HUES48 (cell line): Measurements from ENCODE around the gene HUS1.

Source experiments
- H3K27ac ChIP-seq: one replicate; pipeline ENCODE4 v1.7.0; 2013; ENCODE audit warnings: low read depth, low read length, inconsistent platforms
- H3K27me3 ChIP-seq: 2 replicates; pipeline ENCODE4 v1.6.1; 2013; ENCODE audit warnings: mild to moderate bottlenecking, low read length; ENCODE audit not compliant: control insufficient read depth, insufficient read depth
- H3K36me3 ChIP-seq: 2 replicates; pipeline ENCODE4 v1.6.1; 2013; ENCODE audit warnings: low read length; ENCODE audit not compliant: control insufficient read depth, insufficient read depth
- H3K4me1 ChIP-seq: 2 replicates; pipeline ENCODE4 v1.6.1; 2013; ENCODE audit warnings: mild to moderate bottlenecking, low read length; ENCODE audit not compliant: control insufficient read depth, insufficient read depth
- H3K4me3 ChIP-seq: 2 replicates; pipeline ENCODE4 v1.5.1; 2013; ENCODE audit warnings: mild to moderate bottlenecking, low read depth, low read length
- H3K9ac ChIP-seq: 2 replicates; pipeline ENCODE4 v1.6.1; 2013; ENCODE audit warnings: mild to moderate bottlenecking, low read depth, low read length, moderate library complexity
- H3K9me3 ChIP-seq: 2 replicates; pipeline ENCODE4 v1.6.1; 2013; ENCODE audit warnings: low read length; ENCODE audit not compliant: control insufficient read depth, insufficient read depth

HUS1 gene

DNA sequence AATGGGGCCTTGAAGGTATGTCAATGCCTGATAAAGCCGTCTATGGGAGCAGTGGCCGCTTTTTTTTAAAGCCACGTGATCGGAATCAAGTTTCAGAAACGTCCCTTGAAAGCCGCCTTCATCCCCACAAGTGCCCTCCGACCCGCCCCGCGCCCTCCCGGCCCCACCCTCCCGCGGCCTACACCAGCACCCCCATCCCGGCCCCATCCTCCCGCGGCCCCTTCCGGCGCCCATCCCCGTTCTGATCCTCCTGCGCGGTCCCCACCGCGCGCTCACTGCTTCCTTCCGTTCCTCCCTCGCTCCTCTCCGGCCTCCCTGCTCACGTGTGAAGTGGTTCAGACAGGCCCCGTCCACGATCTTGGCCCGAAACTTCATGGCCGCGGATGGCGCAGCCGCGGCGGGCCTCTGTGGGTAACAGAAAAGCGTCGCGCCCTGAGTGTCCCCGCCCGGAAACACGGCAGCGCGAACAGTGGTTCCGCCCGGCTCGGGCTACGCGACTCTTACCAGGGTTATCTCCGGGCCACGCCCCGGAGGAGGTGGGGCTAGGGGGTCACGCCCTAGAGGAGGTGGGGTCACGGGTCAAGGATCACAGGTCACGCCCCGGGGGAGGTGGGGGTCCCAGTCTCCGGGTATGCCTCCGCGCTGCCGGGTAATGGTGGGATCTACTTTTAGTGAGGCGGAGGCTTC, at the start of gene HUS1:
Gene HUS1, minus strand, starts transcription at position 471 of the 687 bp plus-strand sequence. Its CDS starts 96 bp downstream, at position 375.
- Histone ChIP-seq H3K4me1 (peaks cover 11% of the 10 kb centered on the region), H3K9ac (peak within 1 kb of the TSS; percentile 91), H3K27me3 (no peaks in the 10 kb centered on the region), H3K27ac (peak within 1 kb of the TSS; percentile 99), H3K9me3 (no peaks in the 10 kb centered on the region), H3K36me3 (peaks cover 41% of the 10 kb centered on the region), H3K4me3 (peak within 1 kb of the TSS; percentile 95)

DNA sequence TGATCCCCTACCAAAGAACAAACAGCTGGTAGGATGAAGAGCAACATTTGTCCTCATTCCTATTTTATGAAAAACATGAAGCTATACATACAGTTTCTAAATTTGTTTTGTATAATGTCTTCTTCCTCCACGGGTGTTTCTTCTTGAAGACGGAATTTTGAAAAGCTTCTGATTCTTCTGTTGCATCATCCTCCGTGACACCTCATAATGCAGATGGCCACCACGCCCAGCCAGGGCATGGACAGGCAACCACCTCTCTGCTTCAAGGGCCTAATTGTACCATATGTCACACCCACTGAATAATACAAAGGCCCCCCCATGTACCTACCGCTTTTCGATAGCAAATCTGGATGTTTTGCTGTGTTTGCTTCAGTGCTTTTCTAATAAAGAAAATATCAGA, 49.5 kb upstream of the HUS1 start, which contains the start of gene SUN3:
Gene SUN3, minus strand, starts transcription at position 170 of the 400 bp plus-strand sequence. Its CDS starts 169 bp downstream, at position 1.
- Histone ChIP-seq H3K27ac (no peak within 1 kb of the TSS), H3K4me1 (no peaks in the 10 kb centered on the region), H3K4me3 (no peak within 1 kb of the TSS), H3K9me3 (no peaks in the 10 kb centered on the region), H3K36me3 (no peaks in the 10 kb centered on the region), H3K9ac (no peak within 1 kb of the TSS), H3K27me3 (peaks cover 10% of the 10 kb centered on the region)

DNA sequence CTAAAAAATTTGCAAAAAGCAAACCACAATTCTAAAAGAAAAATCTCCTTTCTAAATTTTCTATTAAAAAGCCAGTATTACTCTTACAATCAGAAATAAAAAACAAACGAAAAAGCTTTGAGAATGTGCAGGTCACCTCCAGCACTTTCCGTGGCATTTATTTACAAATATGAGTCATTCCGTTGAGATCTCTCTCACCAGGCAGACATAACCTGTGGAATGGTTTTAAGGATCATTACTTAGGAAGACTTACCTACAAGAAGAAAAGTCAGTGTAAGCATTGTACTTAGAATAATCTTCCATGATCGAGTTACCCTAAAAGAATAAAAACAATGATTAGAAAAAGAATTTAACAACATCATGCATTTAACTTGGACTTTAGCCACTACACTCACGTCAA, 46.2 kb upstream of the HUS1 start:
- Histone ChIP-seq H3K9ac (no peak overlapping the region), H3K27ac (no peak overlapping the region), H3K4me3 (no peak overlapping the region), H3K4me1 (no peaks in the 10 kb centered on the region), H3K27me3 (no peaks in the 10 kb centered on the region), H3K9me3 (no peaks in the 10 kb centered on the region), H3K36me3 (no peaks in the 10 kb centered on the region)

DNA sequence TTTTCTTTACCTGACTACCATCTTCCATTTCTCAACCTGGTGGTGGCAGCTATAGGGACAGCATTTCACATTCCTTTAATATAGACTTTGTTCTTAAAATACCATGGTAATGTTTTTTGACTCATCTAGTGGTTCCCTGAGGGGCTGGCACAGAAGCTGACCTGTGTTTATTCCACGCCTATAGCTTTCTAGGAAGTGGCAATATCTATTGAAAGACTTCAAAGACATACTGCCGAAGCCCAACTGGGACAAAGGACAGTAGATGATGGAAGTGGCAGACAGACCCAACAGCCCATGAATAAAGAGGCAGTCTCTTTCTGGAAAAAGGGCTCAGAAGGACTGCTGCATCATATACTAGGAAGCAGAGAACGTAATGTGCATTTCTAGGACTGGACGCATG, 38.3 kb upstream of the HUS1 start:
- Histone ChIP-seq H3K27me3 (no peaks in the 10 kb centered on the region), H3K4me3 (no peak overlapping the region), H3K27ac (no peak overlapping the region), H3K9me3 (no peaks in the 10 kb centered on the region), H3K4me1 (no peaks in the 10 kb centered on the region), H3K36me3 (no peaks in the 10 kb centered on the region), H3K9ac (no peak overlapping the region)

DNA sequence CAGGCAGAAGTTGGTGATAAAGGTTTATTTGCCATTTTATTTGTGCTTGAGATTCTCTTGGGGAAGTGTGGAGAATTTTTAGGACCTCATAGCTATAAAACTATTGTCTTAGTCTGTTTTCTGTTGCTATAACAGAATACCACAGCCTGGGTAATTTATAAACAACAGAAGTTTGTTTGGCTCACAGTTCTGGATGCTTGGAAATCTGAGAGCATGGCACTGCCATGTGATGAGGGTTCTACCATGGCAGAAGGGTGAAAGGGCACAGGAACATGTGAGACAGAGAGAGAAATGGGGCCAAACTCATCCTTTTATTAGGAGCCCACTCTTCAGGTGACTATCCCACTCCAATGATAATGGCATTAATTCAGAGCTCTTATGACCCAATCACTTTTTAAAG, 37.2 kb upstream of the HUS1 start:
- Histone ChIP-seq H3K27ac (no peak overlapping the region), H3K4me1 (no peaks in the 10 kb centered on the region), H3K9me3 (no peaks in the 10 kb centered on the region), H3K9ac (no peak overlapping the region), H3K4me3 (no peak overlapping the region), H3K36me3 (no peaks in the 10 kb centered on the region), H3K27me3 (no peaks in the 10 kb centered on the region)

DNA sequence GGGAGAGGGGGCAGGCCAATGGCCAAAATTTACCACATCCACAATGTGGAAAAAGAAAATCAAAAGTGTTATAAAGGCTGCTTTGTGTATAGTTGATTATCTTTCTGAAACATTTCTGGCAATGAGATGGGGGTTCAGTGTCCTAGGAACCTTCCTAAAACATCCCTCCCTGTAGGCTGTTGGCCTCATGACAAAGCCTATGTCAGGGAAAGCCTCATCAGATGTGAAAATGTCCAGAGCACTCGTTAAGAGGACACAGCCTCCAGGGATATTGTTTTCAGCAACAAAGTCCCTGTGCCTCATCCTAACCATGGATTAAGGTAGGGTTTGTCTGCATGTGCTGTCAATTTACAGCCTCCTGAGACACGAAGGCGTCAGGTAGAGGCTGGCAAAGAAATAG, 32.5 kb upstream of the HUS1 start:
- no peaks in the 10 kb centered on the region for H3K27me3 ChIP-seq
- no peak overlapping the region for H3K4me3 ChIP-seq
- no peak overlapping the region for H3K27ac ChIP-seq
- no peaks in the 10 kb centered on the region for H3K4me1 ChIP-seq
- H3K9ac ChIP-seq, result no peak overlapping the region
- no peaks in the 10 kb centered on the region for H3K36me3 ChIP-seq
- no peaks in the 10 kb centered on the region for H3K9me3 ChIP-seq

DNA sequence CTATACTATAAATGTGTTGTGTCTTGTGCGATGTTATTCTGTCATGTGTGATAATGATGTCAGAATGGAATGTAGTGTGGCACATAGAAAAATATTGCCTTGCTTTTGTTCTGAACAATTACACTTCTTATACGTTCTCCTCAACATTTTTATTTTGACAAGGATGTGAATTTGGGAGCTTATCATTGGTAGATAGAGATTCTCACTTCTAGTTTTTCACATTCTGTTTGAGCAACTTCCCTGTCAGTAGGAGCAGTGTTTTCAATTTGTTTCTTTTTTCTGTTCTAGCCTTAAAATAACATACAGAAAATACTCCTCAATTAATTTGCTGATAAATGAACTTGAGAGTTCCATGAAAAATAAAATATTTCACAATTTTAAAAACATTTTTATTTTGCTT, 31.9 kb upstream of the HUS1 start:
- Histone ChIP-seq H3K9ac (no peak overlapping the region), H3K27me3 (no peaks in the 10 kb centered on the region), H3K9me3 (no peaks in the 10 kb centered on the region), H3K4me1 (no peaks in the 10 kb centered on the region), H3K4me3 (no peak overlapping the region), H3K27ac (no peak overlapping the region), H3K36me3 (no peaks in the 10 kb centered on the region)

DNA sequence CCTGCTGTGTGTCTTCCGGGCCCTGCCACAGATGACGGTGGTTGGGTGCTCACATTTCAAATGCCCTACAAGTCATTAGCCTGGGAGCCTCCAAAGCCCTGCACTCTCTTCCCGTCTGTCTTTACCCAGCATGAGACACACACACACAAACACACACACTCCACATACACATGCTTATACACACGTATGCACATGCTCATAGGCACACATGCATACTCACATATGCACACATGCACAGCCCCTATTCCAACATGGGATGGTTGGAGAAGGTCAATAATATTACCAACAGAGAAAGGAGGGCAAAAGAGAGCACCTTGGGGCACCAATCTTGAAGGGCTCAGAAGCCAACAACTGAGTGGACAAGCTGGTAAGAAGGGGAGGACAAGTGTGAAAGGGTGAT, 30.5 kb upstream of the HUS1 start:
- Histone ChIP-seq H3K27me3 (no peaks in the 10 kb centered on the region), H3K27ac (no peak overlapping the region), H3K9ac (no peak overlapping the region), H3K4me3 (no peak overlapping the region), H3K4me1 (peaks cover 4% of the 10 kb centered on the region), H3K36me3 (no peaks in the 10 kb centered on the region), H3K9me3 (no peaks in the 10 kb centered on the region)

DNA sequence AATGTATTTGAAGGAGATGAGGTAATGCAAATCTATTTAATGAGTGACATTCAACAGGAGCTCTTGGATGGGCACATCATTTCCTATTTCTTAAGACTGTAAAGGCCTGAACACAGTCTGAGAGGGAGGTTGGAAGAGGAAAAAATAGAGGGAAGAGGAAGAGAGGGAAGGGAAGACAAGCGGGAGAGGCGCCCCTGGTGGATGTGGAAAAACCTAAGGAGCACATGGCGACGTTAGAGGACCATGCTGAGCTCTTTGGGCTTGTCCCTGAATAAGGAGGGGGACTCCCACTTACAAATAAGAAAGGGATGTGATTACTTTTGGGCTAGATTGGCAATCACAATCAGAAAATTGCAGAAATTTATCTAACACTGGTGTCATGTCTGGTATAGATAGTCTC, 29.8 kb upstream of the HUS1 start:
- H3K4me1 ChIP-seq, result peaks cover 5% of the 10 kb centered on the region
- no peaks in the 10 kb centered on the region for H3K27me3 ChIP-seq
- H3K9me3 ChIP-seq, result no peaks in the 10 kb centered on the region
- no peak overlapping the region for H3K27ac ChIP-seq
- H3K36me3 ChIP-seq, result no peaks in the 10 kb centered on the region
- no peak overlapping the region for H3K4me3 ChIP-seq
- no peak overlapping the region for H3K9ac ChIP-seq

DNA sequence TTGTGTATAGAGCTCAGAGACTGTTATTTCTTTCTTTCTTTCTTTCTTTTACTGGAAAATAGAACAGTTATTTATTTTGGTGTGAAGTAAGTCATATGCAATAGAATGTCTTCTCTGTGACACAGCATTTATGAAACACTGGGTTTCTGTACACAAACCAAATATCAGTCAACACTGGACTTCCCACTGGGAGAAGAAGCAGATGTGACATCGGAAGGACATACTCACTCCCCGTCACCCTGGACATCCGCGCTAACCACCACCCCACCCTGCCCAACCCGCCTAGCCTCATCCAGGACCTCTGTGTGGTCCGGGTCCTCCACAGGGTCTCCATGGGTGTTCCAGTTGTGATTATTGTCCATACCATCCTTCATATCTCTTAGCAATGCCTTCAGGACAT, 27.5 kb upstream of the HUS1 start:
- Histone ChIP-seq H3K9ac (no peak overlapping the region), H3K9me3 (no peaks in the 10 kb centered on the region), H3K36me3 (no peaks in the 10 kb centered on the region), H3K4me1 (peaks cover 5% of the 10 kb centered on the region), H3K27me3 (no peaks in the 10 kb centered on the region), H3K27ac (no peak overlapping the region), H3K4me3 (no peak overlapping the region)

DNA sequence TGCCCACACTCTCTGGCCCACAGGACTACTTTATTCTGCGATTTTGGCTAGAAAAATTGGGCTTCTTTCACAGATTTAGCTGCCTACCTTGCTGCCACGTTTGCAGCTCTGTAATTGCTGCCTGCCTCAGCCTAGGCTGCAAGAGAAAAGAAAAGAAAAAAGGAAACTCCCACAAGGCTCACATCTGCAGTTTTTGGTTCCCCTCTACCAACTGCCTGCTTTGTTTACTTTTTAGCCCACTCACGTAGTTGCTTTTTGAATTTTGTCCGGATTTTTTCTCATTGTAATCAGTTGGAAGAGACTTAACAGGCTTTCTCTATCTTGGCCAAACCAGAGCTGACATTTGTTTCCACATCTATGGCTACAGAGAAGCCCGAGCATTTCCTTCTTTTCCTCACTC, 25.2 kb upstream of the HUS1 start:
- no peak overlapping the region for H3K9ac ChIP-seq
- no peak overlapping the region for H3K4me3 ChIP-seq
- H3K36me3 ChIP-seq, result no peaks in the 10 kb centered on the region
- peaks cover 5% of the 10 kb centered on the region for H3K4me1 ChIP-seq
- H3K27me3 ChIP-seq, result no peaks in the 10 kb centered on the region
- H3K9me3 ChIP-seq, result no peaks in the 10 kb centered on the region
- H3K27ac ChIP-seq, result no peak overlapping the region
